GM12878 (cell line): ENCODE measurements around the gene GRIK5. TPM values are rescaled to one million over a fixed set of nuclear protein-coding genes. Genes with fewer than 3 reads are reported as not detected.

Experiments used
- ATAC-seq: fragments of 200-7000 bp; cut with Tn5 transposase; 3 replicates; pipeline ENCODE4 v1.9.1; 2020; ENCODE audit warnings: mild to moderate bottlenecking, moderate library complexity
- BruUV-seq: library from RNA; stranded (reverse); fragments of 400-500 nt; replicated peaks from 2 replicates; lab custom pipeline; 2021; lab: Mats Ljungman, UMichigan
- CTCF ChIA-PET: fragments of 300-600 bp; sonication (Branson Sonifier 250); formaldehyde crosslinking; extraction: SDS; loops from one replicate; lab custom pipeline; 2021; ENCODE audit warnings: inconsistent platforms; lab: Yijun Ruan, JAX
- POLR2A ChIA-PET: fragments of 350-600 bp; formaldehyde crosslinking; extraction: SDS; loops from one replicate; lab custom pipeline; 2021; ENCODE audit warnings: inconsistent platforms; lab: Charles Lee
- RAD21 ChIA-PET: fragments of 300-600 bp; sonication (Branson Sonifier 250); formaldehyde crosslinking; loops from one replicate; lab custom pipeline; 2023; ENCODE audit warnings: antibody characterized with exemption; ENCODE audit not compliant: unreplicated experiment; lab: Charles Lee
- SMC1A ChIA-PET: fragments of 300-600 bp; sonication (Branson Sonifier 250); formaldehyde crosslinking; loops from one replicate; lab custom pipeline; 2023; ENCODE audit not compliant: unreplicated experiment, uncharacterized antibody; lab: Charles Lee
- DNase-seq: peaks from one replicate; pipeline ENCODE4 v3.0.0-alpha.2; 2011; ENCODE audit warnings: low read depth, low spot score
- FAIRE-seq: peaks from 3 replicates; lab custom pipeline; 2011; peaks lifted over from hg19 to GRCh38; lab: Jason Lieb, UNC
- H2AFZ ChIP-seq: 2 replicates; pipeline ENCODE4 v1.6.0; 2011; ENCODE audit warnings: low read depth, low read length, control low read depth; ENCODE audit not compliant: control insufficient read depth
- H3K27ac ChIP-seq: 2 replicates; pipeline ENCODE4 v1.5.1; 2011; ENCODE audit warnings: control low read depth; ENCODE audit not compliant: control insufficient read depth, insufficient read depth
- H3K27me3 ChIP-seq, 2 experiments: replicated peaks in 1 of 2; 2 replicates each; pipeline versions ENCODE4 v1.6.0 to v1.6.1; 2011; ENCODE audit warnings: low read length in 1 of 2; ENCODE audit not compliant: control insufficient read depth in 2 of 2, insufficient read depth in 2 of 2
- H3K36me3 ChIP-seq, 2 experiments: 2 replicates each; pipeline ENCODE4 v1.5.1; 2011; ENCODE audit warnings: low read length in 1 of 2; ENCODE audit not compliant: control insufficient read depth in 2 of 2, insufficient read depth in 2 of 2
- H3K4me1 ChIP-seq: 2 replicates; pipeline ENCODE4 v1.6.1; 2011; ENCODE audit warnings: mild to moderate bottlenecking, low read length, moderate library complexity, mixed read lengths; ENCODE audit not compliant: control insufficient read depth, insufficient read depth
- H3K4me2 ChIP-seq: 2 replicates; pipeline ENCODE4 v1.6.0; 2011; ENCODE audit warnings: control low read depth; ENCODE audit not compliant: control insufficient read depth, insufficient read depth
- H3K4me3 ChIP-seq: fragments of 200-600 bp; sonication (generic); 2 replicates; pipeline ENCODE4 v1.5.1; 2016
- H3K79me2 ChIP-seq: 2 replicates; pipeline ENCODE4 v1.6.0; 2011; ENCODE audit warnings: low read length; ENCODE audit not compliant: control insufficient read depth, insufficient read depth
- H3K9ac ChIP-seq: 2 replicates; pipeline ENCODE4 v1.8.0; 2011; ENCODE audit warnings: low read length, control low read depth, mixed read lengths; ENCODE audit not compliant: control insufficient read depth, insufficient read depth
- H3K9me3 ChIP-seq: replicated peaks from 3 replicates; pipeline ENCODE4 v1.5.1; 2011; ENCODE audit warnings: mild to moderate bottlenecking, low read length; ENCODE audit not compliant: control insufficient read depth, insufficient read depth
- H4K20me1 ChIP-seq: 2 replicates; pipeline ENCODE4 v1.6.0; 2011; ENCODE audit not compliant: control insufficient read depth, insufficient read depth
- ATF7 ChIP-seq: fragments of 450-650 bp; IDR thresholded peaks from 2 replicates; pipeline ENCODE4 v1.6.1; 2016; ENCODE audit warnings: low read depth, mild to moderate bottlenecking
- EP300 ChIP-seq, 2 experiments: fragments of 150-350 bp in 1 of 2; IDR thresholded peaks; 2 replicates each; pipeline ENCODE4 v1.6.1; 2011 to 2012; ENCODE audit warnings: low read depth in 2 of 2, low read length in 2 of 2, borderline replicate concordance in 1 of 2, improper control_type of control experiment in 1 of 2, inconsistent platforms in 1 of 2; ENCODE audit not compliant: control insufficient read depth in 1 of 2
- GABPA ChIP-seq: IDR thresholded peaks from 2 replicates; pipeline ENCODE4 v1.6.1; 2014; ENCODE audit warnings: antibody characterized with exemption, low read depth, mild to moderate bottlenecking, inconsistent platforms
- GATAD2B ChIP-seq: fragments of 450-650 bp; conservative IDR thresholded peaks from 2 replicates; pipeline ENCODE4 v1.6.1; 2017; ENCODE audit warnings: low read depth, mild to moderate bottlenecking, moderate library complexity
- MYC ChIP-seq: IDR thresholded peaks from 2 replicates; pipeline ENCODE4 v1.6.1; 2011; ENCODE audit warnings: mild to moderate bottlenecking, low read length, moderate library complexity, inconsistent platforms; ENCODE audit not compliant: insufficient read depth, insufficient replicate concordance, insufficient read length, severe bottlenecking
- NR2C2 ChIP-seq: IDR thresholded peaks from 2 replicates; pipeline ENCODE4 v1.6.1; 2011; ENCODE audit warnings: borderline replicate concordance, low read depth; ENCODE audit not compliant: control insufficient read depth, insufficient read length
- SMAD1 ChIP-seq: fragments of 450-650 bp; IDR thresholded peaks from 2 replicates; pipeline ENCODE4 v1.6.1; 2018; ENCODE audit warnings: mild to moderate bottlenecking, low read depth; ENCODE audit not compliant: partially characterized antibody
- ZNF622 ChIP-seq: fragments of 450-650 bp; IDR thresholded peaks from 2 replicates; pipeline ENCODE4 v1.6.1; 2017; ENCODE audit warnings: mild to moderate bottlenecking, inconsistent platforms
- WGBS: methylation state at CpG from one replicate; pipeline ENCODE4 v1.1.6; 2016; ENCODE audit warnings: low lambda C conversion rate; ENCODE audit not compliant: insufficient replicate concordance, insufficient coverage; ENCODE audit errors: missing lambda C conversion rate; 5-methylcytosine and 5-hydroxymethylcytosine counted together
- in situ Hi-C: fragments of 300-500 bp; cut with MboI; formaldehyde crosslinking; loops from 9 replicates; pipeline ENCODE4 v1.14.3; 2018; ENCODE audit warnings: mixed read lengths
- intact Hi-C: fragments of 100-400 bp; cut with micrococcal nuclease; formaldehyde crosslinking; loops from one replicate; pipeline ENCODE4 v1.14.2; 2022; ENCODE audit not compliant: unreplicated experiment
- polyA plus RNA-seq, 11 experiments: library from polyadenylated mRNA; depleted of rRNA in 4 of 11; unstranded in 6 of 11; stranded (reverse) in 5 of 11; fragments of >200 nt; fragmentation: Nextera tagmentation in 4 of 11; fragmentation: Illumina TruSeq in 1 of 11; extraction: Ambion mirVana in 4 of 11; extraction: Trizol in 1 of 11; gene quantifications; 1 replicate in 1 of 11; 2 replicates in 10 of 11; pipeline versions ENCODE4 v1.2.1 to v1.2.3, GENCODE V29; 2011 to 2016; ENCODE audit warnings: inconsistent platforms in 2 of 11, missing spikeins in 2 of 11, low read depth in 1 of 11
- total RNA-seq, 4 experiments: library from RNA; depleted of rRNA in 3 of 4; stranded (reverse); fragments of >200 nt in 3 of 4; fragmentation: Illumina TruSeq in 1 of 4; extraction: Trizol in 1 of 4; gene quantifications; 2 replicates each; pipeline versions ENCODE4 v1.2.1 to v1.2.3, GENCODE V29; 2013 to 2021
- TF ChIP-seq, protein P1 (sequence below): IDR thresholded peaks from 2 replicates; pipeline ENCODE4 v1.6.1; 2012; ENCODE audit warnings: low read depth, low read length, improper control_type of control experiment
- TF ChIP-seq, protein P2 (sequence below): fragments of 450-650 bp; IDR thresholded peaks from 2 replicates; pipeline ENCODE4 v1.6.1; 2016; ENCODE audit warnings: mild to moderate bottlenecking, moderate library complexity, borderline replicate concordance

The GRIK5 gene
- total and polyA plus RNA-seq, 10 of the 15 experiments (the other 5 are each of a cell fraction or from before 2014, with no cell fraction given): 0.03 to 0.23 (median 0.07) TPM; not detected in 3

DNA sequence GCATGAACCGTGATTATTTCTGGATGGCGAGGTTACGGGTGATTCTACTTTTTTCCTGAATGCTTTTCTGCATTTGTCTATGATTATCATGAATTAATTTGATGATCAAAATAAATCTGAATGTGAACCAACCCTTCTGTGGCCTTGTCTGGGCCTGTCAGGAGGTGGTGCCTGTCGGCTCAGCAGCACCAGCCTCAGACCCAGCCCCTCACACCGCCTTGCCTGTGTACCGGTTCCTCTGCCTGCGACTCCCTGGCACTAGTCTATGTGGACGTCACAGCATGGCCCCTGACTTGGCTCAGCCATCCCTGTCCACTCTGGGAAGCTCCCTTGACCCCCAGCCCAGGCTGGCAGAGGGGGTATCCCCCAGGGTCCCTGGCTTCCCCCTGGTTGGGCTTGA, 95.4 kb downstream of the GRIK5 start:
- Histone ChIP-seq H3K9me3 (no peaks in the 10 kb centered on the region), H3K9ac (no peak overlapping the region), H3K79me2 (no peaks in the 10 kb centered on the region), H3K4me2 (no peak overlapping the region), H3K27me3 (no peaks in the 10 kb centered on the region; a peak in 1 of 4 replicates), H4K20me1 (no peaks in the 10 kb centered on the region), H3K4me1 (no peaks in the 10 kb centered on the region), H2AFZ (no peak overlapping the region), H3K4me3 (no peak overlapping the region), H3K36me3 (no peaks in the 10 kb centered on the region), H3K27ac (no peak overlapping the region)
- in situ Hi-C loops (no loop called here), intact Hi-C loops (no loop called here)
- 57% methylated on average over 8 of the region's 8 CpGs for WGBS
- FAIRE-seq (no peak), DNase-seq (no peak), ATAC-seq (no peak)
- ChIA-PET CTCF (interaction anchor here (0.7 to 1.6 kb wide), 2 partner anchors 54 to 60 kb away, joined by 3 read pairs; no protein-coding TSS in a partner anchor), RAD21 (no interaction called here), POLR2A (no interaction called here), SMC1A (no interaction called here)
- BruUV-seq: no TSS peak
- TF ChIP-seq, protein P1, sequence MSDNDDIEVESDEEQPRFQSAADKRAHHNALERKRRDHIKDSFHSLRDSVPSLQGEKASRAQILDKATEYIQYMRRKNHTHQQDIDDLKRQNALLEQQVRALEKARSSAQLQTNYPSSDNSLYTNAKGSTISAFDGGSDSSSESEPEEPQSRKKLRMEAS: no peak
- no peak for TF ChIP-seq NR2C2
- no peak for TF ChIP-seq GATAD2B
- TF ChIP-seq, protein P2, sequence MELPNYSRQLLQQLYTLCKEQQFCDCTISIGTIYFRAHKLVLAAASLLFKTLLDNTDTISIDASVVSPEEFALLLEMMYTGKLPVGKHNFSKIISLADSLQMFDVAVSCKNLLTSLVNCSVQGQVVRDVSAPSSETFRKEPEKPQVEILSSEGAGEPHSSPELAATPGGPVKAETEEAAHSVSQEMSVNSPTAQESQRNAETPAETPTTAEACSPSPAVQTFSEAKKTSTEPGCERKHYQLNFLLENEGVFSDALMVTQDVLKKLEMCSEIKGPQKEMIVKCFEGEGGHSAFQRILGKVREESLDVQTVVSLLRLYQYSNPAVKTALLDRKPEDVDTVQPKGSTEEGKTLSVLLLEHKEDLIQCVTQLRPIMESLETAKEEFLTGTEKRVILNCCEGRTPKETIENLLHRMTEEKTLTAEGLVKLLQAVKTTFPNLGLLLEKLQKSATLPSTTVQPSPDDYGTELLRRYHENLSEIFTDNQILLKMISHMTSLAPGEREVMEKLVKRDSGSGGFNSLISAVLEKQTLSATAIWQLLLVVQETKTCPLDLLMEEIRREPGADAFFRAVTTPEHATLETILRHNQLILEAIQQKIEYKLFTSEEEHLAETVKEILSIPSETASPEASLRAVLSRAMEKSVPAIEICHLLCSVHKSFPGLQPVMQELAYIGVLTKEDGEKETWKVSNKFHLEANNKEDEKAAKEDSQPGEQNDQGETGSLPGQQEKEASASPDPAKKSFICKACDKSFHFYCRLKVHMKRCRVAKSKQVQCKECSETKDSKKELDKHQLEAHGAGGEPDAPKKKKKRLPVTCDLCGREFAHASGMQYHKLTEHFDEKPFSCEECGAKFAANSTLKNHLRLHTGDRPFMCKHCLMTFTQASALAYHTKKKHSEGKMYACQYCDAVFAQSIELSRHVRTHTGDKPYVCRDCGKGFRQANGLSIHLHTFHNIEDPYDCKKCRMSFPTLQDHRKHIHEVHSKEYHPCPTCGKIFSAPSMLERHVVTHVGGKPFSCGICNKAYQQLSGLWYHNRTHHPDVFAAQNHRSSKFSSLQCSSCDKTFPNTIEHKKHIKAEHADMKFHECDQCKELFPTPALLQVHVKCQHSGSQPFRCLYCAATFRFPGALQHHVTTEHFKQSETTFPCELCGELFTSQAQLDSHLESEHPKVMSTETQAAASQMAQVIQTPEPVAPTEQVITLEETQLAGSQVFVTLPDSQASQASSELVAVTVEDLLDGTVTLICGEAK: no peak
- no peak for TF ChIP-seq EP300 (IDR thresholded peaks at IDR 0.05; ENCODE audit: borderline replicate concordance in 1 of 2, control insufficient read depth in 1 of 2, low read depth in 2 of 2, low read length in 2 of 2)
- TF ChIP-seq MYC: no peak
- TF ChIP-seq SMAD1: no peak
- TF ChIP-seq ZNF622: no peak
- no peak for TF ChIP-seq GABPA
- no peak for TF ChIP-seq ATF7
